CMK (cell line): Measurements from ENCODE around the gene LPP.

Source experiments
- DNase-seq: peaks from one replicate; pipeline ENCODE4 v3.0.0-alpha.2; 2010; ENCODE audit warnings: low read depth

Gene LPP

DNA sequence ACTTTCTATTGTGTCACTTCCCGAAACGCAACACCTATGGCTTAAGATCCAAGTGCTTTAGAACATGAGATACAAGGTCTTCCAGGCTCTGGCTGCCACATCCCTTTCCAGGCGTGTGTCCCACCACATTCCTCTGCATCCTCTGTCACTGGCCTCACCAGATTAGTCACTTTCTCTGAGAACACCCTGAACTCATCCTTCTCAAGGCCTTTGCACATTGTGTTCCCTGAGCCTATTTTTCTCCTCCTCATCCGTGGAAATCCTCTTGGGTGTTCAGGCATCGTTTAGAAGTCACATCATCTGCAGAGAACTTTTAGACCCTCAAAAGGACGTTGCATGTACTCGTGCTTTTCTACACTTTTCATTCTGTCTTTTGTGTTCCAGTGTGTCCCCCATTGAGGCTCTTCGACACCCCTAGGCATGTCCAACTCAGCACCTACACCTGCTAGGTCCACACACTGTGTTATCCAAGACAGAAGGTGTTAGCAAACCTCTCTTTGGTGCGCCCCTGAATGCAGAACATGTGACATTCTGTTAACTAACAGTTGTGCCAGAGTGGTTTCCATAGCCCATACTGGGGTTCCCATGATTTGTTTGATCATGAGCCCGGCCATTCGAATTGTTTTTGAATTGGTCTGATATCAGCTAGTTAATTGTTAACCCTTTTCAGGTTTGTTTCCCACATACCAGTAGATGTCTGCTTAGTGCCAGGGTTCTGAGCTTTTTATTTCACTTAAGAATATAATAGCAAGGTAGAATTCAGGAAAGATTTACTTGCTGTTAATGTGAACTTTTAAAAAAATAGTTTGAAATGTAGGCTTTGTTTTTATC is 67.2 kb downstream of the LPP start:
- DNase-seq: no peak

DNA sequence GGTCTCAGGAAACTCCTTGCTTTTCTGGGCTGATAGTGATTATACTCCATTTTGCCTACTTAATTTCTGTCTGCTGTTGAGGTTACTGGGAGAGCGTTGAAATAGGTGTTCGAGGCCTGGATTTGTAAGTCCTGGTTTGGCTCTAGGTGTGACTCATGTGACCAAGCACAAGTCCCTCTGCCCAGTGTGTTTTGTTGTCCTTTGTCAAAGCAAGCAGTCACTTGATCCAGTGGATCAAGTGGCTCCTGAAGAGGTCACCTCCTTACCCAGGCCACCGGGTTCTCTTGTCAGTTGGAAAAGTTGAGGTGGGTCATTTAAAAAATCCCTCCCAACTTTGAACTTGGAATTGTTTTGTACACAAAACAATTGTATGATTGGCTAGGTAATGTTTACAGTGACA is 70.0 kb downstream of the LPP start:
- no peak for DNase-seq

- DNase-seq: no peak
These were observed 73.5 kb downstream of the LPP start for GRCh38 chr3:188227442-188227841.

DNA sequence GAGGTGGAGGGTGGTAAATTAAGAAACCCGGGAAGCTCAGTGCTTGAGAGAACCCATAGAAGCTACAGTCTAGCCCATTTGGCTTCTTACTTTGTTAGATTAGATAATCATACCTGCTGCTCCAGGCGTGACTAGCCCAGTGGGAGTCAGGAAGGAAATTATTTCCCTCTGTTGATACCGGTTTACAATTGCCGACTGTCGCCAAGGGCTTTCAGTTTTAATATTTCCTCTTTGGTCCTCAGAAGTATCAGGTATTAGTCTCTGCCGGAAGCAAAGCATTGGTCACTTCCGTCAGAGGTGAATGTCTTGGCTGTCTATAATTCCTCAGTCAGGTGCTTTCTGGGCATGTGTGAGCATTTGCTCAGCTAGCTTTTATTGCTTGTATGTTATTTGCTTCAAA is 75.2 kb downstream of the LPP start:
- DNase-seq: no peak

DNA sequence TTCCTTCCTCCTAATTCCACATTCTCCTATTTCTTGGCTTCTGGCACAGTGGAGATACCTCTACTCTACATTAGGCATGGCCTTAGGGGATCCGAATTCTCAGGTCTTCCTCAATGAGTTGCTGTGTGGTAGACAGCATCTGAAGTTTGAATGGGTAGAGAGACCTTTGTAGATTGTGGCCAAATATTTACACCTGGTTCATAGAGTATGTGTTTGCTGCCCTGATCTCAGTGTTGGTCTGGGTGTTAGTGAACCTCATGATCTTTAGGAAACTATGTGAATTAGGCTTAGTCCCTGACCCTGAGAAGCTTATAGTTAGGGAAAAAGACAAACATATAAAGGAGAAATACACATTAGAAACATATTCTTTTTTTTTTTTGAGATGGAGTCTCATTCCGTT is 75.8 kb downstream of the LPP start:
- DNase-seq: no peak

DNA sequence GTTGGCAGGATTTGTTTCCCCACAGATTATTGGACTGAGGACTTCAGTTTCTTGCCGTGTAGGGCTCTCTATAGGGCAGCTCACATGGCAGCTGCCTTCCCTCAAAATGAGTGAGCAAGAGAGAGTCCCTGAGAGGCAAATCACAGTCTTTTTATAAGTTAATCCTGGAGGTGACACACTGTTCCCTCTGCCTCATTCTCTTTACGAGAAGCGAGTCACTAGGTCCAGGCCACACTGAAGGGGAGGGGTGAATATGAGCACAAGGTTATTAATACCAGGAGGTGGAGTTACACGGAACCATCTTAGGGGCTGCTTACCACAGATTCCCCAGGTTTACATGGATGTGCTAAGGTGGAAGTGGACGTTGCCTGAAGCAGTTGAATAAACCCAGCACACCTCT is 77.0 kb downstream of the LPP start:
- DNase-seq: no peak

GRCh38 chr3:188231456-188231855 is 77.5 kb downstream of the LPP start:
- no peak for DNase-seq

DNA sequence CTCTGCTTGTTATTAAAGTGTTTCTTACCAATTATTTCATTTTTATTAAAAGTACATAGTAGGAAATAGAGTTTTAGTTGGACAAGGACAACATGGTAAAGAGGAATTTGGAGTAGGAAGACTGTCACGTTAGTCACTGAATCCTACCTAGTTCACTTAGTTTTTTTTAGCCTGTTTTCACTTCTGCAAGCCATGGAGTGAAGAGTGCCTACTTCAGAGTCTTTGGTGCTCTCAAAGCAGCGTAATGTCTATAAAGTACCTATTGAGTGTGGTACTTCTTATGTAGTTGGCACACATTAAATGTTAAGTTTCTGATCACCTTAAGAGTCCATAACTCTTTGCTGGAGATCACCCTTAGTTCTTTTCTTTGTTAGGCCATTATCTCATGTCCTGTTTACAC is 78.7 kb downstream of the LPP start:
- DNase-seq: no peak

DNA sequence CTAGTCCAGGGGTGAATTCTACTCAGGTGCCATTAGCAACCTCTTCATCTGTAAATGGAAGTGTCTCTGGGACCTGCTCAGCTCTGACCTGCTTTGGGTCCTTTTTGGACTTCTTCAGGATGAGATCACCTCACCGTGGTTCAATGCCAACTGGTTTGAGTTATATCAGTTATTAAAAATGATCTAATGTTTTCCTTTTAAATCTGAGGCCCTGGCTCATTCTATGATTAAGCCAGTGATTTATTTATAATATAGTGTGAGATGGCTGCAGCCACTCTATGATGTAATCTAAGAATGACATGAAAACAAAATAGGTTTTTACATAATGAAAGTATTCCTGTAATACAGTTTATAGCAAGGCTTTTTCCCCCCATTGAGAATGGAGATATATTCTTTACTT is 79.4 kb downstream of the LPP start:
- DNase-seq: no peak

DNA sequence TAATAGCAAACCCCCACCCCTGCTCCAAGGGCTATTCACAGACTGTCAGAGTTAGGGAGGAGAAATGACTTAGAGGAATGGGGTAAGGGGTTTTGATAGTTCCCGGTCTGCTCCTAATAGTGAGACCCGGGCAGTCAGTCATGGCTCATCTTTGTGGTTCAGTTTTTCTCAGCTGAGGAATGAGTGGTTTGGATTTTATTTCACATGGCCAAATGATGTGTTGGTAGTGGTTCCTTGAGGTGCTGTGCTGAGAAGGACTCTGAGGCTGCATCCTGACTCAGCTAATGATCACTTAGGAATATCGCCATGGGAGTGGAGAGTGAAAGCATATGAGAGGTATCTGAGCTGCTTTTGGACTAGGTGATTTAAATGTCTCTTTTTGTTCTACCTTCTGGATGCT is 80.2 kb downstream of the LPP start:
- no peak for DNase-seq

DNA sequence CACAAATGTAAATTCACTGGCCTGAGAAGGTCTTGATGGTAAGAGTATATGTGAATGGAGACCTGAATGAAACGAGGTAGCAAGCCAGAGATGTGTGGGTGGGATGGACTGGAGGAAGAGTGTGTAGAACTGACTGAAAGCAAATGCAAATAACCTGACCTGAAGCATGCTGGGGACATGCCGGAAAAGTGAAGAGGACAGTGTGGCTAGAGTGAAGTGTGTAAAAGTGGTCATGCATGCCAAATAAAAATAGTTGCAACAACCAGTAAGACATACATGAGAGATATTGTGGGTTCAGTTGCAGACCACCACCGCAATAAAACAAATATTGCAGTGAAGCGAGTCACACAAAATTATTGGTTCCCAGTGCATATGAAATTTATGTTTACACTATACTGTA is 82.3 kb downstream of the LPP start:
- no peak for DNase-seq

GRCh38 chr3:188239035-188239434 is 85.1 kb downstream of the LPP start:
- DNase-seq: no peak

DNA sequence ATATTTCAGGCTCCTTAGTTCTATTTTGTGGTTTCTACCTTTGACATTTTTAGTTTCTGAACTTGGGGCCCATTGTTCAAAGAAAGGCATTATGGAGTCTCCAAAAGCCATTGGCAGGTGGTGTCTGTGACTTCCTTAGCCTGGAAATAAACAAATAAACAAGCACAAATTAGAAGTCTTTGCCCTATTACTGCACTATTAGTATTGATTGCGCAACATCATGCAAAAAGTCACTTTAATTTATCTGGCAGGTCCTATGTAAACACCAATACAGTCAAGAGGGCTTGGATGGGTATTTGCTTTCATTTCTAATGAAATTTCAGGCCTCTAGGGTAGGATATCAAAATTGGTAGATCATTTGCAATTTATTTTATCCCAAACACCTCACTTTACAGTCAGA is 85.6 kb downstream of the LPP start:
- DNase-seq: no peak

GRCh38 chr3:188240189-188240981 is 86.4 kb downstream of the LPP start:
- DNase-seq: no peak

DNA sequence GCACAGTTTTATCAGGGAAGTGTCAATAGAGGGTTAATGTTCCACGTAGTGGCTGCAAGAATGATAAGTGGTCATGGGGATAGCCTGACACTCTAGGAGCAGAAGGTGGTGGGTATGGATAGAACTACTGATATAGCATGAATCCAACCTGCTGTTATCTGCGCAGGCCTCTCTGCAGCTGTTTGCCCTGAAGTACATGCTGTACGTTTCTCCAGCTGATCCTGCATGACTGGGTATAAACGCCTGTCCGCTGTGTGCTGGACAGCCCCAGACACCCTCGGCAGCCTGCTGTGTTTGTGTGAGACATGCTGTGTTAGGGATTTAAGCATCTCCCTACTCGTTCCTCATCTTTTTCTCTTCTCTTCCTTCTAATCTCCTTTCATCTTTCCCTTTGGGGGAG is 87.1 kb downstream of the LPP start:
- DNase-seq: no peak

DNA sequence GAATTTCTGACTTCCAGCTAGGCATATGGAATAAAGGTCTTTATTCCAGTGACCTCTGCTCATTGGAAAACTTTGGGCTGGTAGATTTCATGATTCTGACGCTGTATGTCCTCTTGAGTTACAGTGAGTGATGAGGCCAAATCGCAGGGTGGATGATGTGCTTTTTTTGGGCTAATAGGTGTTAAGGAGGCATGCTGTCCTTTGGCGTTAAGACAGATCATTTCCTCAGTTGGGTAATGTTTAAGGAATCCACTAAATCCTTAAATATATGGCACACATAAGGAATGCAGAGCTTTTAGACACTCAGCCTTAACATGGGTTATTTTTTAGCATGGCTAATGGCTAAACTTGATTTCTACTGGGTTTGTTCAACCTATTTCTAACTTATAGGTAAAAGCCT is 87.9 kb downstream of the LPP start:
- no peak for DNase-seq

GRCh38 chr3:188242436-188243123 is 88.6 kb downstream of the LPP start:
- no peak for DNase-seq

DNA sequence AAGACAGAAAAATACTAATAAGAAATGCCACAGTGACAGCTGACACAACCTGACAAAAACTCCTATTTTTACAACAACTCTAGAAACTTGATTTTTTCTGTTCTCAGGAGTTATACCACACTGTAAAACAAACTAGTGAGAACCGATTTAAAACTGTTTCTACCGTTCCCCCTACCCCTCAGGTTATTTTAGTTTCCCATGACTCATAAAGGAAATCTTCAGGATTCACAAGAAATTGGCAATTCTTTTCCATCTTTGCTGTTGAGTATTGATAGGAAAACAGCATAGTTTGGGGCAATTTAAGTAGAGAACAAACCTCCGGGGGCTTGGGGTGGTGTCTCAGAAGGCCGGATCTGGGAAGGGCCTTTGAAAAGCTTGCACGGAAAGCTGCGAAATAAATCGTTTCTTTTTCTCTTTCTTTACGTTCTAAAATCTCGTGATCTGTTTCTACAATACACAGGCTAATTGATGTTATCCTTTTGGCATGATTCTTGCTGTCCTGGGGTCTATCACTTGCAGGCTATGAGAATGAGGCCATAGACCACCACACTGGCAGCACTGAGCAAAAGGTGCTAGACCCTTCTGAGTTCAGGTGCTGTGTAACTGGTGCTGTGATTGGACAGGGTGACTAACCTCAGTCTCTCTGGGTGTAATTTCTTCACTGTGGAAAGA is 89.3 kb downstream of the LPP start:
- DNase-seq: no peak

DNA sequence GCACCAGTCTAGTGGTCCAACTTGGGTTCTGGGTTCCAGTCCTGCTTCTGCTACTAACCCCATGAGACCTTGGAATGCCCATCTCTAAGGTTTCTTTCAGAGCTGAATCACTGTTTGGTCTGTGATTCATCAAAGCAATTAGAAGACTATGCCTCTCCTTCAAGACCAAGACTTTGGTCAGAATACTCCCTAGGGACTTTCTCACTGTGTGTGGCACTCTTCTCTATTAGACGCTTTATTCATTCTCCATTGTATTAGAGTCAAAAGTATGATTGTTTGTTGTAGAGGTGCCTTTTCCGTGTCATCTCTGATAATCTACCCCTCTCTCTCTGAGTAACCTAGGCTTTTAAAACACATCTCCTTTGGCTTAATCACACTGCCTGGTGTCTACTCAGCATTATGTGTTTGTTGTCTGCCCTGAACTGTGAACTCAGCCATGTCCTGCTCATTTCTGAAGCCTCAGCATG is 90.5 kb downstream of the LPP start:
- no peak for DNase-seq

DNA sequence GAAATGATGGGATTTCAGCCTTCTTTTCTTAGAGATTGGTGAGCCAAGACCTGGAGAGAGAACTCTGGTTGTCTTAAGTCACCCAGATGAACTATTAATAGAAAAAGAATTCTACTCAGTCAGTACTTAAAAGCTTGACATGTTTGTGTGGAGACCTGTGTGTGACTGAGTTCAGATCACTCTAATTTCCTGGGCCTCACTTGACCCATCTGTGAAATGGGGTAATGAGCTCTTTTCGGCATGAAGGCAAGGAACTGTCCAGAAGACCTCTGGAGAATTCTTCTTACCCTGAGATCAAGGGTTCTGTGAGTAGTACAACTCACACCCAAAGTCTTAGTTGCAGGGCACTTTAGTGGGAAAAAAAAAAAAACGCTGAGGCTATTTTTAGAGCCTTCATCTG is 92.9 kb downstream of the LPP start:
- DNase-seq: no peak

DNA sequence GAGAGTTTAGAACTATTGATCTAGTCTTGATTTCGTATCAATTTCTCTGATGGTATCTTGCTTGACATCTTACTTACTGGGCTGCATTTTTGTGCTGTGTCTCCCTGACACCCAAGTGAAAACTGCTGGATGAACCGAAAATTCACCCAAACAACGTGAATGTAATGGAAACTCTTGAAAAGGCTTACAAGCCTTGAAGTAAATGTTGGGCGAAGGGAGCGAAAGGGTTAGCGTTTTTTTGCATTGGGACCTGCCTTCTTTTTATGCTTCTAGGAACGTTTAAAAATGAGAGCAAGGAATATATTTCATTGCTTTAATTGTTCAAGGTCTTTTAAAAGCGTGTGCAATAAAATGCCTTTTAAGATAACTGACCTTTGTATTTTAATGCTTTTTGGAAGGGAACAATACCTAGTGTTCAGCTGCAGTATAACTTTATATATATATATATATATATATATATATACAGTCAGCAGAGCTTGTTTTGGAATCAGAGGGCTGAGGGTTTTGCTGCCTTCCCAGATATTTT is 94.1 kb downstream of the LPP start:
- no peak for DNase-seq
